HepG2 (cell line): Measurements from ENCODE around the gene ACTA2. TPM values are rescaled to one million over a fixed set of nuclear protein-coding genes. Genes with fewer than 3 reads are reported as not detected.

Source experiments
- ATAC-seq: fragments of 200-7000 bp; cut with Tn5 transposase; 3 replicates; pipeline ENCODE4 v1.9.1; 2020; ENCODE audit warnings: mild to moderate bottlenecking, moderate library complexity
- BruUV-seq: library from RNA; stranded (reverse); fragments of 400-500 nt; replicated peaks from 2 replicates; lab custom pipeline; 2021; lab: Mats Ljungman, UMichigan
- CTCF ChIA-PET: fragments of 300-600 bp; formaldehyde crosslinking; extraction: SDS; loops from one replicate; lab custom pipeline; 2021; ENCODE audit warnings: low total read pairs, inconsistent platforms, low intra/inter-chr PET ratio; lab: Yijun Ruan, JAX
- POLR2A ChIA-PET: fragments of 350-600 bp; sonication (Branson Sonifier 250); formaldehyde crosslinking; loops from one replicate; lab custom pipeline; 2020; ENCODE audit warnings: antibody characterized with exemption, inconsistent platforms; lab: Yijun Ruan, JAX
- DNase-seq: peaks from one replicate; pipeline ENCODE4 v3.0.0-alpha.2; 2015; ENCODE audit warnings: low spot score
- FAIRE-seq: peaks from 3 replicates; lab custom pipeline; 2011; peaks lifted over from hg19 to GRCh38; lab: Jason Lieb, UNC
- H2AFZ ChIP-seq: one replicate; pipeline ENCODE4 v1.6.1; 2011; ENCODE audit warnings: low read length, inconsistent platforms
- H3K27ac ChIP-seq: fragments of 300-600 bp; 3 replicates; pipeline ENCODE4 v1.8.0; 2011; ENCODE audit warnings: mixed run types, mild to moderate bottlenecking, mixed read lengths, low read length, inconsistent platforms; ENCODE audit not compliant: insufficient read depth; ENCODE audit errors: extremely low read length
- H3K27me3 ChIP-seq, 2 experiments: fragments of 200-600 bp in 1 of 2; 2 replicates in 1 of 2; 3 replicates in 1 of 2; pipeline versions ENCODE4 v1.6.0 to v1.8.0; 2011; ENCODE audit warnings: low read length in 2 of 2, mild to moderate bottlenecking in 2 of 2, moderate library complexity in 2 of 2, inconsistent platforms in 1 of 2; ENCODE audit not compliant: insufficient read depth in 2 of 2, control insufficient read depth in 1 of 2
- H3K36me3 ChIP-seq, 2 experiments: fragments of 200-600 bp in 1 of 2; replicated peaks in 1 of 2; 2 replicates in 1 of 2; 3 replicates in 1 of 2; pipeline versions ENCODE4 v1.5.1 to v1.8.0; 2011; ENCODE audit warnings: low read length in 2 of 2, inconsistent platforms in 1 of 2; ENCODE audit not compliant: insufficient read depth in 2 of 2, control insufficient read depth in 1 of 2
- H3K4me1 ChIP-seq: 2 replicates; pipeline ENCODE4 v1.5.1; 2012; ENCODE audit warnings: low read length, inconsistent platforms; ENCODE audit not compliant: insufficient read depth
- H3K4me2 ChIP-seq: 2 replicates; pipeline ENCODE4 v1.6.0; 2011; ENCODE audit warnings: low read depth, low read length, inconsistent platforms
- H3K4me3 ChIP-seq, 3 experiments: fragments of 200-600 bp in 1 of 3; sonication (generic), shearing (Covaris generic) in 1 of 3; replicated peaks in 1 of 3; 2 replicates each; pipeline ENCODE4 v1.5.1; 2011 to 2016; ENCODE audit warnings: low read length in 3 of 3, inconsistent platforms in 2 of 3, low read depth in 2 of 3, mild to moderate bottlenecking in 2 of 3, control low read depth in 1 of 3, mixed read lengths in 1 of 3; ENCODE audit not compliant: insufficient read depth in 1 of 3
- H3K79me2 ChIP-seq: one replicate; pipeline ENCODE4 v1.6.1; 2011; ENCODE audit warnings: low read length, inconsistent platforms; ENCODE audit not compliant: insufficient read depth
- H3K9ac ChIP-seq: 2 replicates; pipeline ENCODE4 v1.6.0; 2011; ENCODE audit warnings: mild to moderate bottlenecking, low read depth, low read length, inconsistent platforms; ENCODE audit not compliant: insufficient read depth
- H3K9me3 ChIP-seq: 2 replicates; pipeline ENCODE4 v1.5.1; 2012; ENCODE audit warnings: mild to moderate bottlenecking, low read length
- H4K20me1 ChIP-seq: 2 replicates; pipeline ENCODE4 v1.6.0; 2011; ENCODE audit warnings: inconsistent platforms, mild to moderate bottlenecking, low read length, moderate library complexity; ENCODE audit not compliant: insufficient read depth
- ETV5 ChIP-seq: IDR thresholded peaks from 2 replicates; pipeline ENCODE4 v1.6.1; 2018; ENCODE audit warnings: missing biosample characterization, missing genetic modification reagents, inconsistent platforms, borderline replicate concordance
- NFATC3 ChIP-seq: sonication (generic); formaldehyde crosslinking; IDR thresholded peaks from 2 replicates; pipeline ENCODE4 v1.5.1; 2020; ENCODE audit warnings: mild to moderate bottlenecking, missing genetic modification reagents
- SRSF4 ChIP-seq: fragments of 200-400 bp; formaldehyde crosslinking; IDR thresholded peaks from one replicate; pipeline ENCODE4 v1.6.1; 2018; ENCODE audit warnings: mild to moderate bottlenecking, low read depth, low read length, moderate library complexity; ENCODE audit not compliant: poor library complexity, severe bottlenecking
- TBX2 ChIP-seq: sonication (generic); formaldehyde crosslinking; IDR thresholded peaks from 2 replicates; pipeline ENCODE4 v1.5.0; 2020; ENCODE audit warnings: missing genetic modification reagents, mild to moderate bottlenecking, borderline replicate concordance
- ZNF253 ChIP-seq: sonication (generic); formaldehyde crosslinking; IDR thresholded peaks from 2 replicates; pipeline ENCODE4 v1.8.0; 2022; ENCODE audit warnings: mild to moderate bottlenecking, missing genetic modification reagents, borderline replicate concordance
- ZNF503 ChIP-seq: sonication (generic); formaldehyde crosslinking; IDR thresholded peaks from 2 replicates; pipeline ENCODE4 v1.4.0; 2020; ENCODE audit warnings: missing genetic modification reagents
- WGBS: methylation state at CpG from one replicate; pipeline ENCODE4 v1.1.6; 2017; ENCODE audit warnings: low lambda C conversion rate; 5-methylcytosine and 5-hydroxymethylcytosine counted together
- in situ Hi-C: cut with HindIII; loops from 2 replicates; pipeline ENCODE4 v1.10.0; 2017; ENCODE audit warnings: low pct_unique_long_range_greater_than_20kb; ENCODE audit not compliant: extremely low pct_ligation_motif_present
- intact Hi-C: fragments of 100-400 bp; cut with micrococcal nuclease; formaldehyde crosslinking; loops from one replicate; pipeline ENCODE4 v1.10.0; 2022; ENCODE audit not compliant: unreplicated experiment
- polyA plus RNA-seq, 8 experiments: library from polyadenylated mRNA; depleted of rRNA in 3 of 8; stranded (reverse) in 7 of 8; unstranded in 1 of 8; fragments of >200 nt; fragmentation: Illumina TruSeq in 4 of 8; extraction: Trizol in 4 of 8; gene quantifications; 2 replicates each; pipeline versions ENCODE4 v1.2.1 to v1.2.3, GENCODE V29; 2011 to 2016; ENCODE audit warnings: low read depth in 4 of 8, missing spikeins in 1 of 8, mixed read lengths in 1 of 8; ENCODE audit not compliant: insufficient read depth in 1 of 8
- total RNA-seq, 5 experiments: library from RNA; depleted of rRNA; stranded (reverse); fragments of >200 nt; fragmentation: Illumina TruSeq; extraction: Trizol; gene quantifications; 2 replicates each; pipeline ENCODE4 v1.2.3, GENCODE V29; 2016; ENCODE audit warnings: low read depth in 1 of 5

ACTA2 gene
- total and polyA plus RNA-seq, 2 of the 13 experiments (the other 11 are each of a cell fraction or from before 2014, with no cell fraction given): 21.8 to 59.9 TPM

GRCh38 chr10:88908194-88908593 is 44.4 kb downstream of the ACTA2 start:
- no peak overlapping the region for H3K27ac ChIP-seq
- CTCF ChIA-PET: no interaction called here
- no peaks in the 10 kb centered on the region for H4K20me1 ChIP-seq
- no peaks in the 10 kb centered on the region for H3K27me3 ChIP-seq
- no peak overlapping the region for H3K4me3 ChIP-seq
- H3K4me1 ChIP-seq: no peaks in the 10 kb centered on the region
- no peaks in the 10 kb centered on the region for H3K36me3 ChIP-seq
- in situ Hi-C loops (no loop called here), intact Hi-C loops (no loop called here)
- DNase-seq (no peak), FAIRE-seq (no peak), ATAC-seq (no peak)
- no peak overlapping the region for H3K4me2 ChIP-seq
- no peaks in the 10 kb centered on the region for H3K79me2 ChIP-seq
- no TSS peak for BruUV-seq
- no peak overlapping the region for H3K9ac ChIP-seq
- TF ChIP-seq SRSF4 (no peak), ZNF253 (CRISPR knock-in tag) (no peak), ETV5 (no peak), NFATC3 (CRISPR knock-in tag) (no peak), TBX2 (CRISPR knock-in tag) (no peak)
- no peaks in the 10 kb centered on the region for H3K9me3 ChIP-seq
- 77% methylated on average over 4 of the region's 4 CpGs for WGBS
- H2AFZ ChIP-seq: no peak overlapping the region
- POLR2A ChIA-PET: no interaction called here

GRCh38 chr10:88906921-88907320 is 45.7 kb downstream of the ACTA2 start:
- Histone ChIP-seq H3K4me3 (no peak overlapping the region), H3K9me3 (no peaks in the 10 kb centered on the region), H3K36me3 (no peaks in the 10 kb centered on the region), H3K27me3 (no peaks in the 10 kb centered on the region; a peak in 1 of 5 replicates), H3K27ac (no peak overlapping the region), H4K20me1 (no peaks in the 10 kb centered on the region), H3K9ac (no peak overlapping the region), H3K79me2 (no peaks in the 10 kb centered on the region), H3K4me2 (no peak overlapping the region), H2AFZ (no peak overlapping the region), H3K4me1 (no peaks in the 10 kb centered on the region)
- no peak for ATAC-seq
- ChIA-PET POLR2A (no interaction called here), CTCF (no interaction called here)
- in situ Hi-C loops: no loop called here
- TF ChIP-seq ZNF503 (CRISPR knock-in tag): no peak
- intact Hi-C loops: no loop called here
- BruUV-seq: no TSS peak
- FAIRE-seq: no peak
- WGBS: 82% methylated on average over 1 of the region's 1 CpG
- DNase-seq: no peak
